Type B pancreatic cell (in vitro differentiated cells): ENCODE results near the gene TRANK1. TPM values are rescaled to one million over a fixed set of nuclear protein-coding genes. Genes with fewer than 3 reads are reported as not detected.
"Not testable (repeated sequence)": the region's sequence is repeated elsewhere in the genome, so short reads cannot be mapped to it uniquely, and the experiment has no call there.

Experiments
- DNase-seq: peaks from one replicate; pipeline ENCODE4 v3.0.0; 2021; ENCODE audit warnings: mixed read lengths; ENCODE audit not compliant: unreplicated experiment; ENCODE audit errors: extremely low spot score
- H3K27ac Mint-ChIP-seq: 2 replicates; pipeline ENCODE4 v1.8.0; 2021; ENCODE audit warnings: mild to moderate bottlenecking, mixed read lengths
- H3K27me3 Mint-ChIP-seq: 2 replicates; pipeline ENCODE4 v1.8.0; 2021; ENCODE audit warnings: mixed read lengths
- H3K36me3 Mint-ChIP-seq: 2 replicates; pipeline ENCODE4 v1.8.0; 2021; ENCODE audit warnings: mixed read lengths
- H3K4me1 Mint-ChIP-seq: one replicate; pipeline ENCODE4 v1.8.0; 2021; ENCODE audit warnings: mixed read lengths; ENCODE audit not compliant: unreplicated experiment
- H3K4me3 Mint-ChIP-seq: 2 replicates; pipeline ENCODE4 v1.8.0; 2021; ENCODE audit warnings: mild to moderate bottlenecking, mixed read lengths
- H3K9me3 Mint-ChIP-seq: 2 replicates; pipeline ENCODE4 v1.8.0; 2021; ENCODE audit warnings: mixed read lengths
- CTCF ChIP-seq: fragments of 200-600 bp; sonication (generic); conservative IDR thresholded peaks from 2 replicates; pipeline ENCODE4 v1.5.0; 2021; ENCODE audit warnings: antibody characterized with exemption, mild to moderate bottlenecking
- total RNA-seq: library from RNA; stranded (reverse); gene quantifications from 2 replicates; pipeline ENCODE4 v1.2.1, GENCODE V29; 2021; ENCODE audit warnings: low replicate concordance

The TRANK1 gene
- total RNA-seq, 1 donor from 2014 or later, result 18.0 TPM

- no peak for TF ChIP-seq CTCF
- Mint-ChIP-seq H3K9me3 (no peaks in the 10 kb centered on the region), H3K4me3 (no peak overlapping the region), H3K36me3 (no peaks in the 10 kb centered on the region), H3K27me3 (no peaks in the 10 kb centered on the region), H3K4me1 (peaks cover 5% of the 10 kb centered on the region), H3K27ac (no peak overlapping the region)
- DNase-seq, result no peak
Measured at GRCh38 chr3:36891701-36892160, 53.1 kb downstream of the TRANK1 start.

GRCh38 chr3:36891097-36891496, 53.8 kb downstream of the TRANK1 start:
- not testable (repeated sequence) for H3K36me3 Mint-ChIP-seq, H3K4me3 Mint-ChIP-seq, H3K27me3 Mint-ChIP-seq, H3K4me1 Mint-ChIP-seq, H3K27ac Mint-ChIP-seq, DNase-seq, H3K9me3 Mint-ChIP-seq

GRCh38 chr3:36890261-36890660, 54.6 kb downstream of the TRANK1 start:
- no peak for DNase-seq
- peaks cover 5% of the 10 kb centered on the region for H3K4me1 Mint-ChIP-seq
- H3K27me3 Mint-ChIP-seq, result no peaks in the 10 kb centered on the region
- TF ChIP-seq CTCF, result no peak
- H3K36me3 Mint-ChIP-seq, result peaks cover under 1% of the 10 kb centered on the region
- H3K27ac Mint-ChIP-seq, result no peak overlapping the region
- H3K9me3 Mint-ChIP-seq, result no peaks in the 10 kb centered on the region
- no peak overlapping the region for H3K4me3 Mint-ChIP-seq

GRCh38 chr3:36881735-36882134, 63.1 kb downstream of the TRANK1 start:
- H3K4me3 Mint-ChIP-seq, result no peak overlapping the region
- H3K27ac Mint-ChIP-seq, result no peak overlapping the region
- TF ChIP-seq CTCF, result no peak
- peaks cover 10% of the 10 kb centered on the region for H3K36me3 Mint-ChIP-seq
- no peaks in the 10 kb centered on the region for H3K9me3 Mint-ChIP-seq
- DNase-seq, result no peak
- H3K4me1 Mint-ChIP-seq, result no peaks in the 10 kb centered on the region
- no peaks in the 10 kb centered on the region for H3K27me3 Mint-ChIP-seq

- H3K27ac Mint-ChIP-seq, H3K9me3 Mint-ChIP-seq, H3K4me3 Mint-ChIP-seq, H3K4me1 Mint-ChIP-seq, H3K27me3 Mint-ChIP-seq, H3K36me3 Mint-ChIP-seq, DNase-seq: not testable (repeated sequence)
Measured at GRCh38 chr3:36879842-36880241, 65.0 kb downstream of the TRANK1 start.

- DNase-seq, result no peak
- no peak for TF ChIP-seq CTCF
- Mint-ChIP-seq H3K4me3 (no peak overlapping the region), H3K9me3 (no peaks in the 10 kb centered on the region), H3K36me3 (peaks cover 3% of the 10 kb centered on the region), H3K27me3 (no peaks in the 10 kb centered on the region), H3K4me1 (peaks cover 14% of the 10 kb centered on the region), H3K27ac (no peak overlapping the region)
Measured at GRCh38 chr3:36877930-36878685, 66.7 kb downstream of the TRANK1 start.
